EH (cell line): ENCODE measurements around the gene TTLL3.
"Not testable (repeated sequence)": the region's sequence is repeated elsewhere in the genome, so short reads cannot be mapped to it uniquely, and the experiment has no call there.

ENCODE experiments used
- DNase-seq: peaks from one replicate; pipeline ENCODE4 v3.0.0-alpha.2; 2015; ENCODE audit warnings: low read depth

Gene TTLL3

GRCh38 chr3:9809615-9810432 is at the start of gene TTLL3:
Gene TTLL3 (plus strand): TSS chr3:9810262. CDS start chr3:9810662, 400 bp downstream.
- DNase-seq, result peak; percentile 76

- no peak for DNase-seq
Observed at GRCh38 chr3:9760779-9761505, 49.1 kb upstream of the TTLL3 start.

- DNase-seq, result no peak
Observed at GRCh38 chr3:9761919-9762318, 48.1 kb upstream of the TTLL3 start.

- no peak for DNase-seq
Observed at GRCh38 chr3:9762871-9763270, 47.2 kb upstream of the TTLL3 start.

- DNase-seq, result no peak
Observed at GRCh38 chr3:9765865-9766264, 44.2 kb upstream of the TTLL3 start.

- DNase-seq, result no peak
Observed at GRCh38 chr3:9767418-9767817, 42.6 kb upstream of the TTLL3 start.

- DNase-seq, result no peak
Observed at GRCh38 chr3:9768141-9768775, 41.8 kb upstream of the TTLL3 start.

- DNase-seq, result no peak
Observed at GRCh38 chr3:9769012-9769411, 41.0 kb upstream of the TTLL3 start.

GRCh38 chr3:9769426-9770275 is 40.4 kb upstream of the TTLL3 start, which contains the start of gene CAMK1:
Gene CAMK1 (minus strand): TSS chr3:9769947. CDS start chr3:9767749, 2,198 bp downstream.
- peak; percentile 76 for DNase-seq

- DNase-seq, result peak; percentile 16
Observed at GRCh38 chr3:9770276-9770812, 39.7 kb upstream of the TTLL3 start.

- not testable (repeated sequence) for DNase-seq
Observed at GRCh38 chr3:9771007-9771406, 39.1 kb upstream of the TTLL3 start.

- no peak for DNase-seq
Observed at GRCh38 chr3:9776896-9777693, 33.0 kb upstream of the TTLL3 start.

- DNase-seq, result no peak
Observed at GRCh38 chr3:9777694-9778021, 32.4 kb upstream of the TTLL3 start.

GRCh38 chr3:9778143-9779074 is 31.7 kb upstream of the TTLL3 start:
- DNase-seq, result peak; percentile 56

- no peak for DNase-seq
Observed at GRCh38 chr3:9779075-9779593, 30.9 kb upstream of the TTLL3 start.

GRCh38 chr3:9779721-9780457 is 30.2 kb upstream of the TTLL3 start:
- DNase-seq, result no peak

GRCh38 chr3:9780458-9780812 is 29.6 kb upstream of the TTLL3 start:
- DNase-seq, result no peak

- DNase-seq, result no peak
Observed at GRCh38 chr3:9780910-9781309, 29.2 kb upstream of the TTLL3 start.

GRCh38 chr3:9781551-9781950 is 28.5 kb upstream of the TTLL3 start:
- DNase-seq, result no peak
